Effector CD4-positive, alpha-beta T cell (primary cell): ENCODE data around the gene PURB.
"Not testable (repeated sequence)": the region's sequence is repeated elsewhere in the genome, so short reads cannot be mapped to it uniquely, and the experiment has no call there.

Experiments
- DNase-seq: peaks from one replicate; pipeline ENCODE4 v3.0.0-alpha.2; 2020

The PURB gene

DNA sequence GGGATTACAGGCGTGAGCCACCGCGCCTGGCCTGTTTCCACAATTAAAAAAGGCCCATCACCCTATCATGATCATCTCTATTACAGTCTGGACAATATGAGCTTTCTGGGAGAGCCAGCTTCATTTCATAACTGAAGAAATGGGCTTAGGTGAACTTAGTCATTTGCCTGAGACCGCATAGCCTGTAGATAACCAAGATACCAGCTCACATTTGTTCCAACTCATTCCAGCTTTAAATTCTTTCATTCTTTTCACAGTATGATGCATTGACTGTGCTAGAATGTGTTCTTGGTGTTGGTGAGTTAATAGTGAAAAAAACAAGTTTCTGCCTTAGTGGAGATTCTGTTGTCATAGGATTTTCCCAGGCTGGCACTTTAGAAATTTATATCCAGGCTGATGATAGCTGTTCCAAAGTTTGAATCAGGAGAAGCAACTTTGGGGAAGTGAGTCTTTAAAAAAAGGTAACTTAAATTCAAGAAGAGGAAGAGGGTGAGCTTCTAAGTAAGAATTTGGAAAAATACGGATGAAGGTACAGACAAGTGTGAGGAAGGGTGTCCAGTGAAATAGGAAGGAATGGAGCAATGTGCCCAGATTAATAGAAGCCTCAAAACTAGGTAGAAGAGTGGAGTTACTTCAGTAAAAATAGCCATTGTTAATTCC is 35.3 kb downstream of the PURB start:
- DNase-seq: no peak

GRCh38 chr7:44849259-44849884 is 36.0 kb downstream of the PURB start:
- no peak for DNase-seq

DNA sequence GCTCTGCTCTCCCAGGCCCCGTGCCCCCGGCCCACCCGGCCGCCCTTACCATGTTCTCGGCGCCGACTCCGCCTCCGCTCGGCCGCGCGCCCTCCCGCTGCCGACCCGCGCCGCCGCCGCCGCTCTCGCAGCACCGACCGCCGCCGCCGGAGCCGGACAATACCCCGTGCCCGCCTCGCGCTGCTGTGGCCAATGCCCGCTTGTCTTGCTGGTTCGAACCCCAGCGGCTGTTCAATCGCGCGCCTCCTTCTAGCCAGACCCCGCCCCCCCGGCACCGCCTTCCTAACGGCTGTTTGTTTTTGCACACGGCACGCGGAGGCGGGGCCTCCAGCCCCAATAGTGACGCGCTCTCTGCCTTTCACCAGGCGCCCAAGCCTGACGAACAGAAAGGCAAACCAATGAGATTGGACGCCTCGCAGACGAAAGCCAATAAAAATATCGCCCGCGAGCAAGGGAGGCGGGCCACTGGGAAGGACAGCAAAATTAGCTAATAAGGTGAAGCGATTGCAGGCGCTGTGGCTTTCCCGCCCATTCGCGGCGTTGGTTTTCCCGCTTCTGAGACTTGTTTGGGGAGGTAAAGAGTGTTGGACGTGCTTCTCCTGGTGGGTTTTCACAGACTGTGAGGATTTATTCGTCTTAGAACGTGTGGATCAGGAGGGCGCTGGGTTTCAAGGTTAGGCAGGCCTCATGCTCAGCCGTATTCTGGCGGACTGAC is 37.3 kb downstream of the PURB start, which contains the start of gene H2AZ2:
Gene H2AZ2 (minus strand): TSS at position 168 of the 715 bp plus-strand sequence. CDS start 116 bp downstream, at position 52.
- DNase-seq: peak; percentile 99

GRCh38 chr7:44847509-44847919 is 37.8 kb downstream of the PURB start:
- DNase-seq: peak; percentile 71

- DNase-seq: no peak
Measured at GRCh38 chr7:44846816-44847508, 38.4 kb downstream of the PURB start.

DNA sequence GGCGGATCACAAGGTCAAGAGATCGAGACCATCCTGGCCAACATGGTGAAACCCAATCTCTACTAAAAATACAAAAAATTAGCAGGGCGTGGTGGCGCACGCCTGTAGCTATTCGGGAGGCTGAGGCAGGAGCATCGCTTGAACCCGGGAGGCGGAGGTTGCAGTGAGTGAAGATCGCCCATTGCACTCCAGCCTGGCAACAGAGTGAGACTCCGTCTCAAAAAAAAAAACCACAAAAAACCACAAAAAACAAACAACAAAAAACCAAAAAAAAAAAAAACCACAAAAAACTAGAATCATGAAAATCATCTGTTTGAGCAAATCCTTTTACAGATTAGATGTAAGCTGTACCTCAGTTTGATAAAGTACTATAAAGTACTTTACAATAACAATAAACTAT is 38.9 kb downstream of the PURB start:
- peak; percentile 8 for DNase-seq

GRCh38 chr7:44845451-44845850 is 39.9 kb downstream of the PURB start:
- no peak for DNase-seq

GRCh38 chr7:44843440-44843839 is 41.9 kb downstream of the PURB start:
- DNase-seq: not testable (repeated sequence)

- DNase-seq: not testable (repeated sequence)
Measured at GRCh38 chr7:44842675-44843074, 42.7 kb downstream of the PURB start.

- no peak for DNase-seq
Measured at GRCh38 chr7:44838751-44839150, 46.6 kb downstream of the PURB start.

- no peak for DNase-seq
Measured at GRCh38 chr7:44827567-44827966, 57.8 kb downstream of the PURB start.
